Liver (tissue), 9 donors: ENCODE results near the gene SLCO4A1. TPM values are rescaled to one million over a fixed set of nuclear protein-coding genes. Genes with fewer than 3 reads are reported as not detected.

Experiments used
- DNase-seq: peaks from one replicate; pipeline ENCODE4 v3.0.0-alpha.2; 2017; ENCODE audit warnings: low spot score
- H3K27ac ChIP-seq, 2 donors: one replicate each; pipeline ENCODE4 v1.7.0; 2013; ENCODE audit warnings: inconsistent platforms in 2 of 2, low read length in 2 of 2, control low read depth in 1 of 2, low read depth in 1 of 2, mild to moderate bottlenecking in 1 of 2
- H3K27me3 ChIP-seq, 4 donors: one replicate each; pipeline versions ENCODE4 v1.6.1 to v1.7.0; 2013; ENCODE audit warnings: low read length in 3 of 4, inconsistent platforms in 1 of 4, mild to moderate bottlenecking in 1 of 4, moderate library complexity in 1 of 4; ENCODE audit not compliant: control insufficient read depth in 4 of 4, insufficient read depth in 4 of 4
- H3K36me3 ChIP-seq, 4 donors: one replicate each; pipeline versions ENCODE4 v1.6.1 to v1.7.0; 2013; ENCODE audit warnings: low read length in 3 of 4, mild to moderate bottlenecking in 3 of 4, low read depth in 1 of 4, moderate library complexity in 1 of 4; ENCODE audit not compliant: control insufficient read depth in 4 of 4, insufficient read depth in 3 of 4
- H3K4me1 ChIP-seq, 4 donors: one replicate each; pipeline versions ENCODE4 v1.6.1 to v1.7.0; 2013; ENCODE audit warnings: low read length in 3 of 4, mild to moderate bottlenecking in 3 of 4, moderate library complexity in 1 of 4; ENCODE audit not compliant: control insufficient read depth in 4 of 4, insufficient read depth in 4 of 4
- H3K4me3 ChIP-seq, 3 donors: one replicate each; pipeline versions ENCODE4 v1.6.1 to v1.7.0; 2013; ENCODE audit warnings: low read length in 3 of 3, control low read depth in 1 of 3, low read depth in 1 of 3, mild to moderate bottlenecking in 1 of 3
- H3K9ac ChIP-seq, 2 donors: one replicate each; pipeline ENCODE4 v1.7.0; 2013; ENCODE audit warnings: low read length in 2 of 2, mild to moderate bottlenecking in 2 of 2, moderate library complexity in 2 of 2, control low read depth in 1 of 2, low read depth in 1 of 2
- H3K9me3 ChIP-seq, 4 donors: one replicate each; pipeline versions ENCODE4 v1.6.1 to v1.7.0; 2013; ENCODE audit warnings: low read length in 3 of 4; ENCODE audit not compliant: control insufficient read depth in 4 of 4
- ATF3 ChIP-seq: IDR thresholded peaks from 2 replicates; pipeline ENCODE4 v1.6.1; 2016; ENCODE audit warnings: antibody characterized with exemption
- EGR1 ChIP-seq, 2 donors: IDR thresholded peaks; 2 replicates each; pipeline ENCODE4 v1.6.1; 2016 to 2018; ENCODE audit warnings: antibody characterized with exemption in 2 of 2, low read depth in 2 of 2
- FOXA1 ChIP-seq: IDR thresholded peaks from 2 replicates; pipeline ENCODE4 v1.6.1; 2016; ENCODE audit warnings: antibody characterized with exemption
- GABPA ChIP-seq, 2 donors: IDR thresholded peaks in 1 of 2; conservative IDR thresholded peaks in 1 of 2; 2 replicates each; pipeline ENCODE4 v1.6.1; 2016; ENCODE audit warnings: antibody characterized with exemption in 2 of 2, mild to moderate bottlenecking in 1 of 2, moderate library complexity in 1 of 2
- HNF4A ChIP-seq, 2 donors: conservative IDR thresholded peaks; 2 replicates each; pipeline ENCODE4 v1.6.1; 2016; ENCODE audit warnings: antibody characterized with exemption in 2 of 2, mild to moderate bottlenecking in 2 of 2
- HNF4G ChIP-seq: IDR thresholded peaks from 2 replicates; pipeline ENCODE4 v1.6.1; 2016; ENCODE audit warnings: antibody characterized with exemption
- JUND ChIP-seq, 2 donors: IDR thresholded peaks; 2 replicates each; pipeline ENCODE4 v1.6.1; 2016; ENCODE audit warnings: antibody characterized with exemption in 2 of 2
- RAD21 ChIP-seq, 2 donors: IDR thresholded peaks; 2 replicates each; pipeline ENCODE4 v1.6.1; 2016; ENCODE audit warnings: antibody characterized with exemption in 2 of 2, mild to moderate bottlenecking in 2 of 2
- REST ChIP-seq: IDR thresholded peaks from 2 replicates; pipeline ENCODE4 v1.6.1; 2016; ENCODE audit warnings: antibody characterized with exemption, mild to moderate bottlenecking
- SP1 ChIP-seq: IDR thresholded peaks from 2 replicates; pipeline ENCODE4 v1.6.1; 2018; ENCODE audit warnings: antibody characterized with exemption, mild to moderate bottlenecking
- WGBS: extraction: QIAGEN DNeasy Blood & Tissue Kit; methylation state at CpG from one replicate; pipeline ENCODE4 v1.1.7; 2013; 5-methylcytosine and 5-hydroxymethylcytosine counted together
- polyA plus RNA-seq, 2 donors: library from polyadenylated mRNA; stranded (reverse) in 1 of 2; unstranded in 1 of 2; fragments of 200-250 nt in 1 of 2; fragments of >200 nt in 1 of 2; fragmentation: Nextera tagmentation in 1 of 2; extraction: Ambion mirVana in 1 of 2; gene quantifications; one replicate each; pipeline versions ENCODE4 v1.2.1 to v1.2.3, GENCODE V29; 2013 to 2015
- total RNA-seq, 2 donors: library from RNA; depleted of rRNA; stranded (reverse); fragments of >200 nt; gene quantifications; one replicate each; pipeline ENCODE4 v1.2.3, GENCODE V29; 2014
- TF ChIP-seq, protein P1 (sequence below): IDR thresholded peaks from 2 replicates; pipeline ENCODE4 v1.6.1; 2016; ENCODE audit warnings: antibody characterized with exemption
- TF ChIP-seq, protein P2 (sequence below): IDR thresholded peaks from 2 replicates; pipeline ENCODE4 v1.6.1; 2016; ENCODE audit warnings: antibody characterized with exemption
- TF ChIP-seq, protein P3 (sequence below): fragments of 150-350 bp; IDR thresholded peaks from 2 replicates; pipeline ENCODE4 v1.5.1; 2017; ENCODE audit warnings: improper control_type of control experiment, low read depth, low read length; ENCODE audit not compliant: missing input control
- donor health status: healthy.
- donor health status: healthy.
- donor health status: healthy.
- donor health status: healthy.
- donor health status: healthy.

SLCO4A1 gene
- total and polyA plus RNA-seq, 4 donors, result 1.3 to 4.3 (median 2.6) TPM

DNA sequence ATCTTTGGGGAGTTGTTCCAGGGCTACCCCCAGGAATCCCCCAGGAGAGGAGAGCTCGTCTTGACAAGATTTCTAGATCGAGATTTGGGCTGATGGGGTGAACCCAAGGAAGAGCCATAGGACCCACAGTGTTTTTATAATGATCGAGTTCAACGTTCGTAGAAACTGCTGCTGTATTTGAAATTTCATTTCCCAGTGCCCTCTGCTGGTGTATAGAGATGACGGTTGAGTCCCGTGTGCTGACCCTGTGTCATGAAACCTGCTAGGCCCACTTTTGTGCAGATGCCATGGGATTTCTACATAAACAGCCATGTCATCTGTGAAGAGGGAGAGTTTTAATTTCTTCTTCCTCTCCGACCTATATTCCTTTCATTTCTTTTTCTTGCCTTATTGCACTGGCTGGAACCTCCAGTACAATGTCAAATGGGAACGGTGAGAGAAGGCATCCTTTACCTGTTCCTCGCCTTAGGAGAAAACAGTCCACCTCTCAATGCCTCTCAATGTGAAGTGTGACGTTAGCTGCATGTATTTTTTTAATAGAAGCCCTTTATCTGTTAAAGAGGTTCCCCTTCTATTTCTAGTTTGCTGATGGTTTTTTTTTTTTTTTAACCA lies 37.8 kb downstream of the SLCO4A1 start:
- no peak for TF ChIP-seq FOXA1
- TF ChIP-seq, protein P1, sequence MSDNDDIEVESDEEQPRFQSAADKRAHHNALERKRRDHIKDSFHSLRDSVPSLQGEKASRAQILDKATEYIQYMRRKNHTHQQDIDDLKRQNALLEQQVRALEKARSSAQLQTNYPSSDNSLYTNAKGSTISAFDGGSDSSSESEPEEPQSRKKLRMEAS, result no peak
- TF ChIP-seq, protein P2, sequence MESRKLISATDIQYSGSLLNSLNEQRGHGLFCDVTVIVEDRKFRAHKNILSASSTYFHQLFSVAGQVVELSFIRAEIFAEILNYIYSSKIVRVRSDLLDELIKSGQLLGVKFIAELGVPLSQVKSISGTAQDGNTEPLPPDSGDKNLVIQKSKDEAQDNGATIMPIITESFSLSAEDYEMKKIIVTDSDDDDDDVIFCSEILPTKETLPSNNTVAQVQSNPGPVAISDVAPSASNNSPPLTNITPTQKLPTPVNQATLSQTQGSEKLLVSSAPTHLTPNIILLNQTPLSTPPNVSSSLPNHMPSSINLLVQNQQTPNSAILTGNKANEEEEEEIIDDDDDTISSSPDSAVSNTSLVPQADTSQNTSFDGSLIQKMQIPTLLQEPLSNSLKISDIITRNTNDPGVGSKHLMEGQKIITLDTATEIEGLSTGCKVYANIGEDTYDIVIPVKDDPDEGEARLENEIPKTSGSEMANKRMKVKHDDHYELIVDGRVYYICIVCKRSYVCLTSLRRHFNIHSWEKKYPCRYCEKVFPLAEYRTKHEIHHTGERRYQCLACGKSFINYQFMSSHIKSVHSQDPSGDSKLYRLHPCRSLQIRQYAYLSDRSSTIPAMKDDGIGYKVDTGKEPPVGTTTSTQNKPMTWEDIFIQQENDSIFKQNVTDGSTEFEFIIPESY, result no peak
- no peak for TF ChIP-seq EGR1 (IDR thresholded peaks at IDR 0.05; ENCODE audit: low read depth in 2 of 2)
- TF ChIP-seq, protein P3, sequence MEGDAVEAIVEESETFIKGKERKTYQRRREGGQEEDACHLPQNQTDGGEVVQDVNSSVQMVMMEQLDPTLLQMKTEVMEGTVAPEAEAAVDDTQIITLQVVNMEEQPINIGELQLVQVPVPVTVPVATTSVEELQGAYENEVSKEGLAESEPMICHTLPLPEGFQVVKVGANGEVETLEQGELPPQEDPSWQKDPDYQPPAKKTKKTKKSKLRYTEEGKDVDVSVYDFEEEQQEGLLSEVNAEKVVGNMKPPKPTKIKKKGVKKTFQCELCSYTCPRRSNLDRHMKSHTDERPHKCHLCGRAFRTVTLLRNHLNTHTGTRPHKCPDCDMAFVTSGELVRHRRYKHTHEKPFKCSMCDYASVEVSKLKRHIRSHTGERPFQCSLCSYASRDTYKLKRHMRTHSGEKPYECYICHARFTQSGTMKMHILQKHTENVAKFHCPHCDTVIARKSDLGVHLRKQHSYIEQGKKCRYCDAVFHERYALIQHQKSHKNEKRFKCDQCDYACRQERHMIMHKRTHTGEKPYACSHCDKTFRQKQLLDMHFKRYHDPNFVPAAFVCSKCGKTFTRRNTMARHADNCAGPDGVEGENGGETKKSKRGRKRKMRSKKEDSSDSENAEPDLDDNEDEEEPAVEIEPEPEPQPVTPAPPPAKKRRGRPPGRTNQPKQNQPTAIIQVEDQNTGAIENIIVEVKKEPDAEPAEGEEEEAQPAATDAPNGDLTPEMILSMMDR, result no peak
- no peak for TF ChIP-seq HNF4A (conservative IDR thresholded peaks at IDR 0.05)
- no peak for TF ChIP-seq JUND (IDR thresholded peaks at IDR 0.05)
- TF ChIP-seq REST, result no peak
- TF ChIP-seq SP1, result no peak
- TF ChIP-seq ATF3, result no peak
- no peak for TF ChIP-seq GABPA (IDR thresholded peaks at IDR 0.05 in 1 of 2, conservative IDR thresholded peaks at IDR 0.05 in 1 of 2)
- H3K4me3 ChIP-seq, result no peak overlapping the region
- no peaks in the 10 kb centered on the region for H3K36me3 ChIP-seq
- whole genome bisulfite sequencing, result 93% methylated on average over 11 of the region's 11 CpGs
- H3K9me3 ChIP-seq, result peaks cover 0 to 4% (median 0%) of the 10 kb centered on the region in 4 donors
- H3K27me3 ChIP-seq, result peaks cover 0 to 3% (median 2%) of the 10 kb centered on the region in 4 donors
- H3K27ac ChIP-seq, result no peak overlapping the region
- DNase-seq, result no peak
- H3K4me1 ChIP-seq, result no peaks in the 10 kb centered on the region
- no peak overlapping the region for H3K9ac ChIP-seq

DNA sequence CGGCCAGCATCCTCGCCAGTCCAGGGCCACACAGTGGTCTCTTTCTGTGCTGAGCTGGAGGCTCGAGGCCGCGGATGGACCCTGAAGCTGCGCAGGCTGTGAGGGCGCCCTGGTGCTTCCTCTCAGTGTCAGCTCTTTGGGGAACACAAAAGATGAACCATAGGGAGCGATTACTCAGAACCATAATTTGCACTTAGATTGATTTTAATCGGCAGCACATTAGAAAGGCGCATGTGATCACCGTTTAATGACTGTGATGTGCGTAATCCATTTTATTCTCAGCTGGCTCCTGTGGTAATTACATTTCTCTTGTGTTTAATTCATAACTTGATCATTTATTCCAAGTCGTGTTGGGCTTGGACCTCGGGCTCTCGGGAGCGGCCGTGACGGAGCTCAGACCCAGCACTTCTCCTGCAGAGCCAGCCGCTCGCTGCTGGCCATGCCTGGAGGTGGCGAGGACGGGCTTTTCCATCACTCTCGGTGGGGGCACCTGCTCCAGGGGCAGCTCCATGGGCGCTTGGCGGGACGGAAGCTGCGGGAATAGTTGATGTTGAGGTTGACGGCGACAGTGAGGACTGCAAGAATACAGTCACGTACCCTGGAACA lies 40.7 kb downstream of the SLCO4A1 start:
- H3K27ac ChIP-seq, result no peak overlapping the region
- no peak overlapping the region for H3K4me3 ChIP-seq
- 88% methylated on average over 30 of the region's 30 CpGs for WGBS
- H3K4me1 ChIP-seq, result peaks cover 0 to 3% (median 0%) of the 10 kb centered on the region in 4 donors
- peaks cover 0 to 4% (median 0%) of the 10 kb centered on the region in 4 donors for H3K9me3 ChIP-seq
- DNase-seq, result no peak
- peaks cover 0 to 3% (median 2%) of the 10 kb centered on the region in 4 donors for H3K27me3 ChIP-seq
- H3K36me3 ChIP-seq, result no peaks in the 10 kb centered on the region
- no peak overlapping the region for H3K9ac ChIP-seq
- no peak for TF ChIP-seq REST
- TF ChIP-seq EGR1 (IDR thresholded peaks at IDR 0.05; ENCODE audit: low read depth in 2 of 2), result no peak
- TF ChIP-seq RAD21 (IDR thresholded peaks at IDR 0.05), result no peak
- TF ChIP-seq SP1, result no peak
- TF ChIP-seq HNF4A (conservative IDR thresholded peaks at IDR 0.05), result no peak
- no peak for TF ChIP-seq FOXA1
- TF ChIP-seq, protein P2, result no peak
- TF ChIP-seq GABPA (IDR thresholded peaks at IDR 0.05 in 1 of 2, conservative IDR thresholded peaks at IDR 0.05 in 1 of 2), result no peak
- TF ChIP-seq HNF4G, result no peak
